Measurements from ENCODE around the gene CEP152. TPM values are rescaled to one million over a fixed set of nuclear protein-coding genes. Genes with fewer than 3 reads are reported as not detected.

CEP152 gene
- total and polyA plus RNA-seq, 9 of the 15 experiments (the other 6 are each of a cell fraction or from before 2014, with no cell fraction given), result 9.9 to 43.0 (median 23.6) TPM

- TF ChIP-seq NR2C1 (IDR thresholded peaks at IDR 0.05) (no peak), NR2C1 (tag; IDR thresholded peaks at IDR 0.05) (no peak), ZNF121 (CRISPR knock-in tag; conservative IDR thresholded peaks at IDR 0.05) (no peak), ZNF146 (CRISPR knock-in tag; IDR thresholded peaks at IDR 0.05; ENCODE audit: unreplicated experiment) (no peak), ZC3H4 (CRISPR knock-in tag; IDR thresholded peaks at IDR 0.05; ENCODE audit: borderline replicate concordance) (no peak), MEF2D (tag; conservative IDR thresholded peaks at IDR 0.05; ENCODE audit: low read depth) (no peak), HOXB6 (CRISPR knock-in tag; IDR thresholded peaks at IDR 0.05; ENCODE audit: borderline replicate concordance) (no peak), CBX1 (IDR thresholded peaks at IDR 0.05; ENCODE audit: low read depth) (no peak), SMARCA4 (IDR thresholded peaks at IDR 0.05) (peak; percentile 96), NCOA6 (IDR thresholded peaks at IDR 0.05) (no peak), HLTF (IDR thresholded peaks at IDR 0.05) (no peak), ZNF695 (CRISPR knock-in tag; IDR thresholded peaks at IDR 0.05) (no peak), CUX1 (CRISPR knock-in tag; IDR thresholded peaks at IDR 0.05) (no peak), CHD4 (IDR thresholded peaks at IDR 0.05; ENCODE audit: insufficient read depth, insufficient replicate concordance, low read depth, low read length, poor library complexity, severe bottlenecking) (no peak), BDP1 (IDR thresholded peaks at IDR 0.05; ENCODE audit: insufficient read depth, insufficient read length) (no peak), BCL6 (CRISPR knock-in tag; IDR thresholded peaks at IDR 0.05) (no peak), MLLT1 (IDR thresholded peaks at IDR 0.05) (no peak), ZBTB33 (CRISPR knock-in tag; IDR thresholded peaks at IDR 0.05) (no peak), HDAC8 (tag; IDR thresholded peaks at IDR 0.05) (no peak)
Measured at GRCh38 chr15:48851956-48852355, 41.1 kb upstream of the CEP152 start (continued).
